ENCODE measurements around the gene NARF. TPM values are rescaled to one million over a fixed set of nuclear protein-coding genes. Genes with fewer than 3 reads are reported as not detected.

NARF gene
- polyA plus RNA-seq, 2 of the 4 experiments (the other 2 are of a cell fraction): 51.2 to 89.6 TPM

DNA sequence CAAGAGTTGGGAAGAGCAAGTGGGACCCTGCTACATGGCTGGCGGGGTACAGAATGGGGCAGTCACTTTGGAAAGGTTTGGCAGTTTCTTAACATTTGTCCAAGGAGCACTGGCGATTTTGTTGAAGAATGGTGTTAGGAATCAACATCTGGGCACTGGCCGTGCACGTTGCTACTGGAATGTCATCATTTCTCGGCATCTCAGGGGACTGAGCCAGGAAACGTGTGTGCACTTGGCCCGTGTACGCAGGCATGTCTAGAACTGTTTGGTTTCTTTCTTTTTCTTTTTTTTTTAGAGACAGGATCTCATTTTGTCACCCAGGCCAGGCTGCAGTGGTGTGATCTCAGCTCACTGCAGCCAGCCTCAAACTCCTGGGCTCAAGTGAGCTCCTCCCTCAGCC is 43.7 kb downstream of the NARF start:
- Histone ChIP-seq H3K27ac (no peak overlapping the region), H3K9me3 (no peaks in the 10 kb centered on the region), H3K4me2 (no peak overlapping the region), H3K4me3 (no peak overlapping the region), H3K4me1 (peaks cover 5% of the 10 kb centered on the region; the same call in 2 of the 3 replicates)
- TF ChIP-seq, protein P1, sequence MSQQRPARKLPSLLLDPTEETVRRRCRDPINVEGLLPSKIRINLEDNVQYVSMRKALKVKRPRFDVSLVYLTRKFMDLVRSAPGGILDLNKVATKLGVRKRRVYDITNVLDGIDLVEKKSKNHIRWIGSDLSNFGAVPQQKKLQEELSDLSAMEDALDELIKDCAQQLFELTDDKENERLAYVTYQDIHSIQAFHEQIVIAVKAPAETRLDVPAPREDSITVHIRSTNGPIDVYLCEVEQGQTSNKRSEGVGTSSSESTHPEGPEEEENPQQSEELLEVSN (IDR thresholded peaks at IDR 0.05; ENCODE audit: borderline replicate concordance, low read depth): no peak
- TF ChIP-seq CHD2 (IDR thresholded peaks at IDR 0.05; ENCODE audit: low read length, partially characterized antibody) (no peak), HOXA7 (CRISPR knock-in tag; IDR thresholded peaks at IDR 0.05) (no peak), CHD4 (IDR thresholded peaks at IDR 0.05; ENCODE audit: borderline replicate concordance) (no peak), HOXB5 (CRISPR knock-in tag; IDR thresholded peaks at IDR 0.05) (no peak), TP53 (CRISPR knock-in tag; IDR thresholded peaks at IDR 0.05) (no peak), TFCP2L1 (CRISPR knock-in tag; IDR thresholded peaks at IDR 0.05) (no peak), MAZ (IDR thresholded peaks at IDR 0.05; ENCODE audit: borderline replicate concordance, low read depth, low read length) (no peak), GATA3 (IDR thresholded peaks at IDR 0.05; ENCODE audit: borderline replicate concordance) (no peak), RFX5 (IDR thresholded peaks at IDR 0.05) (no peak), FOXS1 (CRISPR knock-in tag; IDR thresholded peaks at IDR 0.05) (no peak), EHF (CRISPR knock-in tag; IDR thresholded peaks at IDR 0.05) (no peak), POLR2A (IDR thresholded peaks at IDR 0.05; ENCODE audit: low read length) (no peak)
- TF ChIP-seq, protein P2, sequence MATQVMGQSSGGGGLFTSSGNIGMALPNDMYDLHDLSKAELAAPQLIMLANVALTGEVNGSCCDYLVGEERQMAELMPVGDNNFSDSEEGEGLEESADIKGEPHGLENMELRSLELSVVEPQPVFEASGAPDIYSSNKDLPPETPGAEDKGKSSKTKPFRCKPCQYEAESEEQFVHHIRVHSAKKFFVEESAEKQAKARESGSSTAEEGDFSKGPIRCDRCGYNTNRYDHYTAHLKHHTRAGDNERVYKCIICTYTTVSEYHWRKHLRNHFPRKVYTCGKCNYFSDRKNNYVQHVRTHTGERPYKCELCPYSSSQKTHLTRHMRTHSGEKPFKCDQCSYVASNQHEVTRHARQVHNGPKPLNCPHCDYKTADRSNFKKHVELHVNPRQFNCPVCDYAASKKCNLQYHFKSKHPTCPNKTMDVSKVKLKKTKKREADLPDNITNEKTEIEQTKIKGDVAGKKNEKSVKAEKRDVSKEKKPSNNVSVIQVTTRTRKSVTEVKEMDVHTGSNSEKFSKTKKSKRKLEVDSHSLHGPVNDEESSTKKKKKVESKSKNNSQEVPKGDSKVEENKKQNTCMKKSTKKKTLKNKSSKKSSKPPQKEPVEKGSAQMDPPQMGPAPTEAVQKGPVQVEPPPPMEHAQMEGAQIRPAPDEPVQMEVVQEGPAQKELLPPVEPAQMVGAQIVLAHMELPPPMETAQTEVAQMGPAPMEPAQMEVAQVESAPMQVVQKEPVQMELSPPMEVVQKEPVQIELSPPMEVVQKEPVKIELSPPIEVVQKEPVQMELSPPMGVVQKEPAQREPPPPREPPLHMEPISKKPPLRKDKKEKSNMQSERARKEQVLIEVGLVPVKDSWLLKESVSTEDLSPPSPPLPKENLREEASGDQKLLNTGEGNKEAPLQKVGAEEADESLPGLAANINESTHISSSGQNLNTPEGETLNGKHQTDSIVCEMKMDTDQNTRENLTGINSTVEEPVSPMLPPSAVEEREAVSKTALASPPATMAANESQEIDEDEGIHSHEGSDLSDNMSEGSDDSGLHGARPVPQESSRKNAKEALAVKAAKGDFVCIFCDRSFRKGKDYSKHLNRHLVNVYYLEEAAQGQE (IDR thresholded peaks at IDR 0.05): no peak
- TF ChIP-seq, protein P3, sequence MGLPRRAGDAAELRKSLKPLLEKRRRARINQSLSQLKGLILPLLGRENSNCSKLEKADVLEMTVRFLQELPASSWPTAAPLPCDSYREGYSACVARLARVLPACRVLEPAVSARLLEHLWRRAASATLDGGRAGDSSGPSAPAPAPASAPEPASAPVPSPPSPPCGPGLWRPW (IDR thresholded peaks at IDR 0.05): no peak
- 56% methylated on average over 8 of the region's 8 CpGs for WGBS (ENCODE audit: missing lambda C conversion rate)
- DNase-seq (ENCODE audit: low read depth in 1 of 2, low spot score in 1 of 2) (no peak), FAIRE-seq (no peak), ATAC-seq (no peak)
- POLR2A ChIA-PET: interaction anchor here (1.4 kb wide), 1 partner anchor 17 kb away, joined by 10 read pairs; the partner anchor contains the start of gene FOXK2
- CTCF ChIA-PET: interaction anchor here (0.6 to 3.7 kb wide), 4 partner anchors 8 to 261 kb away, joined by 3 to 23 read pairs (median 5); no protein-coding TSS in a partner anchor

DNA sequence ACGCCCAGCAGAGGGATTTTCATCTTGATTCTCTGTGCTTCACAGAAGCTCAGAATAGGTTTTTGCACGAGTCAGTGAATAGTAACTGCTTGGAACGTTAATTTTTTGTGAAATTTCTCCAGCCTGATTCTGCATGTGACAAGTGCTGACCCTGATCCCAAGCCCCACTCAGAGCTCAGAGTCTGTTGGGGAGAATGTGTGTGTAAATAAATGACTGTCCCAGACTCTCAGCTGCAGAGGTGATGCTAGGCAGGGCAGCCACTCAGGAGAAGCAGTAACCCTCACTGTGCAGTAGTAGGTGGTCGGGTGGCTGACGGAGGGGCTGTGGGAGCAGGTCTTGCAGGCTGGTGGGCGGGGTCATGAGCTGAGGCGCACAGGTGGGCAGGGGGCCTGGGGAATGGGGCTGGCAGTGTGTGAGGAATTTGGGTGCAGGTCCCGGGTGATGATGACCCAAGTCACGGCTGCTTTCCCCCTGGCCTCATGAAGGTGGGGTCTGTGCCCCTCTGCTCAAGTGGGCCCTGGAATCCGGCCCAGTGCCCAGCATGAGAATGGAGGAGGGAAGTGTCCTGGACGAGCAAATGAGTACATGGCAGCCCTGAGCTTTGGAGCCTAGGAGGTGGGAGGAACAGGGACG is 44.7 kb downstream of the NARF start:
- no peaks in the 10 kb centered on the region for H3K4me1 ChIP-seq
- ChIA-PET CTCF (interaction anchor here (1.0 to 3.7 kb wide), 6 partner anchors 9 to 89 kb away, joined by 3 to 23 read pairs (median 4); partner anchors contain the start of gene FOXK2), POLR2A (interaction anchor here (1.4 kb wide), 1 partner anchor 16 kb away, joined by 10 read pairs; the partner anchor contains the start of gene FOXK2)

More for the DNA sequence above, 44.7 kb downstream of the NARF start:
- ATAC-seq: peak in 1 of 2 experiments; percentile 22; a peak in 2 of 6 replicates
- Histone ChIP-seq H3K4me3 (no peak overlapping the region), H3K4me2 (no peak overlapping the region), H3K27ac (no peak overlapping the region), H3K9me3 (no peaks in the 10 kb centered on the region)
- TF ChIP-seq ESRRA (IDR thresholded peaks at IDR 0.05; ENCODE audit: borderline replicate concordance, low read length) (no peak), MAFK (IDR thresholded peaks at IDR 0.05; ENCODE audit: partially characterized antibody) (no peak), MYC (IDR thresholded peaks at IDR 0.05; ENCODE audit: borderline replicate concordance, low read length) (no peak), PHF8 (IDR thresholded peaks at IDR 0.05; ENCODE audit: borderline replicate concordance, low read depth) (no peak), FOSL2 (IDR thresholded peaks at IDR 0.05) (no peak), FOSL2 (CRISPR knock-in tag; IDR thresholded peaks at IDR 0.05) (no peak)
- TF ChIP-seq, protein P4, sequence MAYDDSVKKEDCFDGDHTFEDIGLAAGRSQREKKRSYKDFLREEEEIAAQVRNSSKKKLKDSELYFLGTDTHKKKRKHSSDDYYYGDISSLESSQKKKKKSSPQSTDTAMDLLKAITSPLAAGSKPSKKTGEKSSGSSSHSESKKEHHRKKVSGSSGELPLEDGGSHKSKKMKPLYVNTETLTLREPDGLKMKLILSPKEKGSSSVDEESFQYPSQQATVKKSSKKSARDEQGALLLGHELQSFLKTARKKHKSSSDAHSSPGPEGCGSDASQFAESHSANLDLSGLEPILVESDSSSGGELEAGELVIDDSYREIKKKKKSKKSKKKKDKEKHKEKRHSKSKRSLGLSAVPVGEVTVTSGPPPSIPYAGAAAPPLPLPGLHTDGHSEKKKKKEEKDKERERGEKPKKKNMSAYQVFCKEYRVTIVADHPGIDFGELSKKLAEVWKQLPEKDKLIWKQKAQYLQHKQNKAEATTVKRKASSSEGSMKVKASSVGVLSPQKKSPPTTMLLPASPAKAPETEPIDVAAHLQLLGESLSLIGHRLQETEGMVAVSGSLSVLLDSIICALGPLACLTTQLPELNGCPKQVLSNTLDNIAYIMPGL (CRISPR knock-in tag; IDR thresholded peaks at IDR 0.05; ENCODE audit: borderline replicate concordance): no peak
- 72% methylated on average over 12 of the region's 12 CpGs for WGBS (ENCODE audit: missing lambda C conversion rate)
- DNase-seq (ENCODE audit: low read depth in 1 of 2, low spot score in 1 of 2): no peak
- FAIRE-seq: no peak
